ENCODE results near the gene MRPL58.

DNA sequence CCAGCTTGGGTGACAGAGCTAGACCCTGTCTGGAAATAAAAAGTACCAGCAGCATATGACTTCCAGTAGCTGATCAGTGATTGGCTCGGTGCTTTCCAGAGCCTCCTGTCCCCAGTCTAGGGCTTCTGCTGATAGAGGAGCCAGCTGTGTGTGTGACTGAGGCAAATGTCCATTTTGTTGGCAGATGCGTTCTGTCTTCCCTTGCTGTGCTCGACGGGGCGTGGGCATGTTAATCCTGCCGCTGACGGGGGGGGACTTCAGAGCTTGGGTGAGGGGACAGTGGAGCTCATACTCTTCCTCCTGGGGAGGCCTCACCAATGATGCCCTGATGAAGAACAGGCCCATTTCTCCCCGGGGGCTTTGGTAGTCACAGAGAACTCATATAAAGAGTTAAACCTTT, 49.1 kb downstream of the MRPL58 start:
- TF ChIP-seq CTCF (IDR thresholded peaks at IDR 0.05) (no peak), POLR2A (IDR thresholded peaks at IDR 0.05) (no peak)
